ENCODE measurements around the gene IGFBP1. TPM values are rescaled to one million over a fixed set of nuclear protein-coding genes. Genes with fewer than 3 reads are reported as not detected.

The IGFBP1 gene
- total and polyA plus RNA-seq, 2 experiments from 2014 or later, result not detected

- TF ChIP-seq JUNB (IDR thresholded peaks at IDR 0.05; ENCODE audit: unreplicated experiment) (no peak), EZH2 (IDR thresholded peaks at IDR 0.05; ENCODE audit: low read depth, unreplicated experiment) (no peak), CREB1 (CRISPR knock-in tag; IDR thresholded peaks at IDR 0.05; ENCODE audit: low read depth) (no peak), EZH2phosphoT487 (IDR thresholded peaks at IDR 0.05; ENCODE audit: unreplicated experiment) (no peak), ETS1 (IDR thresholded peaks at IDR 0.05) (no peak)
- Histone ChIP-seq H3K9me2 (ENCODE audit: insufficient read depth) (no peaks in the 10 kb centered on the region), H3K27me3 (ENCODE audit: insufficient read depth) (no peaks in the 10 kb centered on the region), H3K27ac (ENCODE audit: low read depth) (no peak overlapping the region), H2AFZ (no peak overlapping the region), H3K79me2 (replicated peaks; ENCODE audit: insufficient read depth) (no peaks in the 10 kb centered on the region), H3K4me3 (no peak overlapping the region), H3K4me2 (no peak overlapping the region), H3F3A (replicated peaks; ENCODE audit: low read depth) (no peaks in the 10 kb centered on the region), H3K4me1 (ENCODE audit: insufficient read depth) (no peaks in the 10 kb centered on the region), H3K36me3 (ENCODE audit: insufficient read depth) (0 out of 2 replicates have a peak, but pooled peaks cover 3% of the 10 kb centered on the region), H4K20me1 (replicated peaks; ENCODE audit: insufficient read depth) (no peaks in the 10 kb centered on the region)
- ATAC-seq (no peak), DNase-seq (ENCODE audit: low spot score) (no peak)
- peaks cover 34% of the 10 kb centered on the region for H3K9me3 Mint-ChIP-seq
- H3K27ac Mint-ChIP-seq, result no peak overlapping the region
- peaks cover 25% of the 10 kb centered on the region for H3K36me3 Mint-ChIP-seq (ENCODE audit: low read depth)
- no peaks in the 10 kb centered on the region for H3K27me3 Mint-ChIP-seq (ENCODE audit: insufficient read depth, low read depth, poor library complexity)
- no peak overlapping the region for H3K4me3 Mint-ChIP-seq
- no peaks in the 10 kb centered on the region for H3K4me1 Mint-ChIP-seq
These were observed 13.7 kb upstream of the IGFBP1 start for GRCh38 chr7:45874408-45875131.

GRCh38 chr7:45876519-45876918 is 11.8 kb upstream of the IGFBP1 start:
- Histone ChIP-seq H3F3A (replicated peaks; ENCODE audit: low read depth) (no peaks in the 10 kb centered on the region), H3K9me2 (ENCODE audit: insufficient read depth) (no peaks in the 10 kb centered on the region), H3K4me3 (no peak overlapping the region), H2AFZ (no peak overlapping the region), H3K36me3 (ENCODE audit: insufficient read depth) (0 out of 2 replicates have a peak, but pooled peaks cover 3% of the 10 kb centered on the region), H4K20me1 (replicated peaks; ENCODE audit: insufficient read depth) (no peaks in the 10 kb centered on the region), H3K27me3 (ENCODE audit: insufficient read depth) (no peaks in the 10 kb centered on the region), H3K4me2 (no peak overlapping the region), H3K4me1 (ENCODE audit: insufficient read depth) (no peaks in the 10 kb centered on the region), H3K79me2 (replicated peaks; ENCODE audit: insufficient read depth) (no peaks in the 10 kb centered on the region), H3K27ac (ENCODE audit: low read depth) (no peak overlapping the region)
- TF ChIP-seq ZNF331 (CRISPR knock-in tag; IDR thresholded peaks at IDR 0.05; ENCODE audit: low read depth) (no peak), CREB1 (CRISPR knock-in tag; IDR thresholded peaks at IDR 0.05; ENCODE audit: low read depth) (no peak), ZNF114 (CRISPR knock-in tag; IDR thresholded peaks at IDR 0.05) (no peak), STAT1 (IDR thresholded peaks at IDR 0.05; ENCODE audit: unreplicated experiment) (no peak), ZNF462 (CRISPR knock-in tag; IDR thresholded peaks at IDR 0.05) (no peak), NANOG (IDR thresholded peaks at IDR 0.05; ENCODE audit: borderline replicate concordance) (no peak), POLR2AphosphoS5 (IDR thresholded peaks at IDR 0.05; ENCODE audit: low read depth) (no peak)
- no peak for ATAC-seq
- no peak for DNase-seq (ENCODE audit: low spot score)
- Mint-ChIP-seq H3K4me1 (no peaks in the 10 kb centered on the region), H3K36me3 (ENCODE audit: low read depth) (peaks cover 26% of the 10 kb centered on the region), H3K9me3 (peaks cover 35% of the 10 kb centered on the region), H3K27ac (no peak overlapping the region), H3K27me3 (ENCODE audit: insufficient read depth, low read depth, poor library complexity) (no peaks in the 10 kb centered on the region), H3K4me3 (no peak overlapping the region)
